Sigmoid colon (tissue), 7 donors: ENCODE results near the gene FAM120B. TPM values are rescaled to one million over a fixed set of nuclear protein-coding genes. Genes with fewer than 3 reads are reported as not detected.

Source experiments
- DNase-seq: peaks from one replicate; pipeline ENCODE4 v3.0.0-alpha.2; 2019
- H3K27ac ChIP-seq, 4 donors: fragments of 200-600 bp; sonication (generic); one replicate each; pipeline ENCODE4 v1.5.1; 2016 to 2019; ENCODE audit warnings: mild to moderate bottlenecking in 1 of 4
- H3K27me3 ChIP-seq, 3 donors: fragments of 200-600 bp; sonication (generic); one replicate each; pipeline ENCODE4 v1.5.1; 2019; ENCODE audit warnings: mild to moderate bottlenecking in 1 of 3
- H3K36me3 ChIP-seq, 4 donors: fragments of 200-600 bp; sonication (generic); one replicate each; pipeline ENCODE4 v1.5.1; 2016 to 2019
- H3K4me1 ChIP-seq, 4 donors: fragments of 200-600 bp; sonication (generic); one replicate each; pipeline ENCODE4 v1.5.1; 2017 to 2019
- H3K4me3 ChIP-seq, 4 donors: fragments of 200-600 bp; sonication (generic); one replicate each; pipeline ENCODE4 v1.5.1; 2017 to 2019; ENCODE audit warnings: mild to moderate bottlenecking in 2 of 4, moderate library complexity in 1 of 4
- H3K9me3 ChIP-seq, 4 donors: fragments of 200-600 bp in 3 of 4; sonication (generic) in 3 of 4; one replicate each; pipeline versions ENCODE4 v1.5.1 to v1.6.1; 2013 to 2019
- CTCF ChIP-seq, 4 experiments: fragments of 450-650 bp in 3 of 4; fragments of 200-600 bp in 1 of 4; IDR thresholded peaks; one replicate each; pipeline ENCODE4 v1.5.1; 2016 to 2019; ENCODE audit warnings: antibody characterized with exemption in 4 of 4, mild to moderate bottlenecking in 3 of 4, moderate library complexity in 2 of 4
- EP300 ChIP-seq, 4 donors: sonication (generic); formaldehyde crosslinking; IDR thresholded peaks; one replicate each; pipeline ENCODE4 v1.6.1; 2017; ENCODE audit warnings: antibody characterized with exemption in 4 of 4
- POLR2A ChIP-seq, 2 donors: fragments of 450-650 bp; IDR thresholded peaks; one replicate each; pipeline ENCODE4 v1.6.1; 2016; ENCODE audit warnings: antibody characterized with exemption in 2 of 2, mild to moderate bottlenecking in 2 of 2, moderate library complexity in 2 of 2
- POLR2AphosphoS5 ChIP-seq, 4 donors: sonication (generic); formaldehyde crosslinking; IDR thresholded peaks; one replicate each; pipeline ENCODE4 v1.6.1; 2017; ENCODE audit warnings: antibody characterized with exemption in 4 of 4
- WGBS, 2 donors: extraction: QIAGEN DNeasy Blood & Tissue Kit; methylation state at CpG; one replicate each; pipeline ENCODE4 v1.1.7; 2013; 5-methylcytosine and 5-hydroxymethylcytosine counted together
- intact Hi-C: fragments of 100-400 bp; cut with DNase I; formaldehyde crosslinking; loops from one replicate; pipeline ENCODE4 v1.15.1; 2023
- polyA plus RNA-seq, 3 donors: library from polyadenylated mRNA; stranded (reverse); fragments of 200-250 nt; gene quantifications; one replicate each; pipeline ENCODE4 v1.2.3, GENCODE V29; 2013
- total RNA-seq, 4 donors: library from RNA; depleted of rRNA; stranded (reverse); fragments of >200 nt; gene quantifications; one replicate each; pipeline ENCODE4 v1.1.0, GENCODE V29; 2016
- donor health status: healthy with polysubstance abuse.
- donor health status: Bipolar disorder and iron deficiency.
- donor health status: healthy.

Gene FAM120B
- total and polyA plus RNA-seq, 7 donors: 5.5 to 55.0 (median 29.6) TPM

GRCh38 chr6:170381562-170381961 is 75.0 kb downstream of the FAM120B start:
- Histone ChIP-seq H3K9me3 (no peaks in the 10 kb centered on the region), H3K27me3 (no peaks in the 10 kb centered on the region), H3K27ac (no peak overlapping the region), H3K4me3 (no peak overlapping the region), H3K36me3 (peaks cover 0 to 9% (median 2%) of the 10 kb centered on the region in 4 donors), H3K4me1 (no peaks in the 10 kb centered on the region)
- intact Hi-C loops: no loop called here
- no peak for DNase-seq
- TF ChIP-seq POLR2A (IDR thresholded peaks at IDR 0.05): no peak
- TF ChIP-seq POLR2AphosphoS5 (IDR thresholded peaks at IDR 0.05): no peak
- no peak for TF ChIP-seq EP300 (IDR thresholded peaks at IDR 0.05)
- no peak for TF ChIP-seq CTCF (IDR thresholded peaks at IDR 0.05)

- 92 to 93% methylated on average over 8 of the region's 8 CpGs for WGBS, 2 donors
Observed at GRCh38 chr6:170383466-170384035, 77.0 kb downstream of the FAM120B start.

GRCh38 chr6:170385506-170385905 is 78.9 kb downstream of the FAM120B start:
- intact Hi-C loops: no loop called here
- H3K27me3 ChIP-seq: no peaks in the 10 kb centered on the region
- no peak overlapping the region for H3K4me3 ChIP-seq
- H3K27ac ChIP-seq: no peak overlapping the region
- DNase-seq: no peak
- no peaks in the 10 kb centered on the region for H3K9me3 ChIP-seq
- H3K4me1 ChIP-seq: peaks cover 0 to 9% (median 3%) of the 10 kb centered on the region in 4 donors
- TF ChIP-seq POLR2A (IDR thresholded peaks at IDR 0.05) (no peak), CTCF (IDR thresholded peaks at IDR 0.05) (no peak), EP300 (IDR thresholded peaks at IDR 0.05) (no peak), POLR2AphosphoS5 (IDR thresholded peaks at IDR 0.05) (no peak)
- WGBS, 2 donors: 94 to 96% methylated on average over 5 of the region's 5 CpGs
- peaks cover 0 to 23% (median 3%) of the 10 kb centered on the region in 4 donors for H3K36me3 ChIP-seq

More at GRCh38 chr6:170383466-170384035, 77.0 kb downstream of the FAM120B start:
- Histone ChIP-seq H3K27me3 (no peaks in the 10 kb centered on the region), H3K36me3 (peaks cover 0 to 12% (median 3%) of the 10 kb centered on the region in 4 donors), H3K9me3 (no peaks in the 10 kb centered on the region), H3K4me1 (no peaks in the 10 kb centered on the region), H3K4me3 (no peak overlapping the region), H3K27ac (no peak overlapping the region)
- TF ChIP-seq POLR2AphosphoS5 (IDR thresholded peaks at IDR 0.05): no peak
- no peak for TF ChIP-seq EP300 (IDR thresholded peaks at IDR 0.05)
- no peak for TF ChIP-seq CTCF (IDR thresholded peaks at IDR 0.05)
- intact Hi-C loops: no loop called here
- no peak for DNase-seq

GRCh38 chr6:170388113-170388512 is 81.6 kb downstream of the FAM120B start:
- WGBS, 2 donors: 89 to 94% methylated on average over 8 of the region's 8 CpGs
- peaks cover 0 to 9% (median 3%) of the 10 kb centered on the region in 4 donors for H3K4me1 ChIP-seq
- DNase-seq: no peak
- no peaks in the 10 kb centered on the region for H3K9me3 ChIP-seq
- no peaks in the 10 kb centered on the region for H3K27me3 ChIP-seq
- no peak for TF ChIP-seq CTCF (IDR thresholded peaks at IDR 0.05)
- no peak for TF ChIP-seq EP300 (IDR thresholded peaks at IDR 0.05)
- no peak for TF ChIP-seq POLR2A (IDR thresholded peaks at IDR 0.05)
- TF ChIP-seq POLR2AphosphoS5 (IDR thresholded peaks at IDR 0.05): no peak
- no peak overlapping the region for H3K27ac ChIP-seq
- peaks cover 0 to 49% (median 8%) of the 10 kb centered on the region in 4 donors for H3K36me3 ChIP-seq
- intact Hi-C loops: no loop called here
- no peak overlapping the region for H3K4me3 ChIP-seq

GRCh38 chr6:170393033-170393432 is 86.5 kb downstream of the FAM120B start:
- peaks cover 4 to 89% (median 42%) of the 10 kb centered on the region in 4 donors for H3K36me3 ChIP-seq
- WGBS, 2 donors: 94 to 96% methylated on average over 7 of the region's 7 CpGs
- intact Hi-C loops: no loop called here

More at GRCh38 chr6:170393033-170393432, 86.5 kb downstream of the FAM120B start:
- no peaks in the 10 kb centered on the region for H3K9me3 ChIP-seq
- H3K4me3 ChIP-seq: no peak overlapping the region
- TF ChIP-seq EP300 (IDR thresholded peaks at IDR 0.05) (no peak), POLR2A (IDR thresholded peaks at IDR 0.05) (no peak)
- peaks cover 0 to 9% (median 3%) of the 10 kb centered on the region in 4 donors for H3K4me1 ChIP-seq
- DNase-seq: no peak
- no peaks in the 10 kb centered on the region for H3K27me3 ChIP-seq
- H3K27ac ChIP-seq: no peak overlapping the region
